ENCODE data around the gene CREB3L1. TPM values are rescaled to one million over a fixed set of nuclear protein-coding genes. Genes with fewer than 3 reads are reported as not detected.

Gene CREB3L1
- total and polyA plus RNA-seq, 2 of the 13 experiments (the other 11 are each of a cell fraction or from before 2014, with no cell fraction given) = not detected

GRCh38 chr11:46351606-46352005 is 74.1 kb downstream of the CREB3L1 start:
- ATAC-seq (no peak), DNase-seq (ENCODE audit: low spot score) (no peak), FAIRE-seq (no peak)
- H4K20me1 ChIP-seq (ENCODE audit: insufficient read depth, low read length) = no peaks in the 10 kb centered on the region
- no peak overlapping the region for H3K4me3 ChIP-seq (replicated peaks in 1 of 3; ENCODE audit: insufficient read depth in 1 of 3, low read depth in 2 of 3, low read length in 3 of 3)
- H3K79me2 ChIP-seq (ENCODE audit: insufficient read depth, low read length) = peaks cover 12% of the 10 kb centered on the region
- H3K27ac ChIP-seq (ENCODE audit: extremely low read length, insufficient read depth, low read length) = no peak overlapping the region
- POLR2A ChIA-PET = no interaction called here
- CTCF ChIA-PET (ENCODE audit: low intra/inter-chr PET ratio, low total read pairs) = no interaction called here
- TF ChIP-seq AHR (CRISPR knock-in tag; IDR thresholded peaks at IDR 0.05) (no peak), NCOA1 (CRISPR knock-in tag; IDR thresholded peaks at IDR 0.05) (no peak), ZNF484 (CRISPR knock-in tag; IDR thresholded peaks at IDR 0.05; ENCODE audit: borderline replicate concordance, low read depth) (no peak), ZNF10 (CRISPR knock-in tag; IDR thresholded peaks at IDR 0.05; ENCODE audit: borderline replicate concordance, low read depth) (no peak), KLF13 (CRISPR knock-in tag; IDR thresholded peaks at IDR 0.05) (no peak), AGO1 (IDR thresholded peaks at IDR 0.05; ENCODE audit: low read depth, low read length, poor library complexity, severe bottlenecking) (no peak), GLMP (CRISPR knock-in tag; IDR thresholded peaks at IDR 0.05; ENCODE audit: borderline replicate concordance) (no peak), ARID2 (CRISPR knock-in tag; IDR thresholded peaks at IDR 0.05; ENCODE audit: borderline replicate concordance) (no peak), ERF (CRISPR knock-in tag; IDR thresholded peaks at IDR 0.05) (no peak), NCOA2 (CRISPR knock-in tag; IDR thresholded peaks at IDR 0.05) (no peak), RCOR2 (CRISPR knock-in tag; IDR thresholded peaks at IDR 0.05) (no peak), ZNF382 (CRISPR knock-in tag; IDR thresholded peaks at IDR 0.05; ENCODE audit: borderline replicate concordance) (no peak), CERS6 (CRISPR knock-in tag; IDR thresholded peaks at IDR 0.05) (no peak), TERF1 (CRISPR knock-in tag; IDR thresholded peaks at IDR 0.05) (no peak), PHB2 (IDR thresholded peaks at IDR 0.05; ENCODE audit: partially characterized antibody) (no peak), AFF4 (CRISPR knock-in tag; IDR thresholded peaks at IDR 0.05) (no peak)
- H3K27me3 ChIP-seq (ENCODE audit: control insufficient read depth in 1 of 2, insufficient read depth in 2 of 2, low read length in 2 of 2) = peaks cover 0 to 2% of the 10 kb centered on the region in 2 experiments; a peak in 2 of 5 replicates
- peaks cover 44% of the 10 kb centered on the region for H3K4me1 ChIP-seq (ENCODE audit: insufficient read depth, low read length)
- 0 out of 5 replicates have a peak, but pooled peaks cover 0 to 9% of the 10 kb centered on the region in 2 experiments for H3K36me3 ChIP-seq (replicated peaks in 1 of 2; ENCODE audit: control insufficient read depth in 1 of 2, insufficient read depth in 2 of 2, low read length in 2 of 2)
- no peak overlapping the region for H3K9ac ChIP-seq (ENCODE audit: insufficient read depth, low read depth, low read length)
- H3K9me3 ChIP-seq (ENCODE audit: low read length) = no peaks in the 10 kb centered on the region
- in situ Hi-C loops (cut with HindIII; ENCODE audit: extremely low pct_ligation_motif_present, low pct_unique_long_range_greater_than_20kb) (no loop called here), intact Hi-C loops (cut with micrococcal nuclease; ENCODE audit: unreplicated experiment) (no loop called here)
- 94% methylated on average over 3 of the region's 5 CpGs for WGBS (ENCODE audit: low lambda C conversion rate)
- no TSS peak for BruUV-seq (replicated peaks)
- no peak overlapping the region for H3K4me2 ChIP-seq (ENCODE audit: low read depth, low read length)
- H2AFZ ChIP-seq (ENCODE audit: low read length) = no peak overlapping the region
